C4-2B (cell line): ENCODE results near the gene OGDHL.

ENCODE experiments used
- ZFX ChIP-seq: fragments of 450-650 bp; IDR thresholded peaks from 2 replicates; pipeline ENCODE4 v1.6.1; 2017
- TF ChIP-seq, protein P1 (sequence below): fragments of 450-650 bp; conservative IDR thresholded peaks from 2 replicates; pipeline ENCODE4 v1.5.1; 2017; ENCODE audit warnings: mild to moderate bottlenecking

DNA sequence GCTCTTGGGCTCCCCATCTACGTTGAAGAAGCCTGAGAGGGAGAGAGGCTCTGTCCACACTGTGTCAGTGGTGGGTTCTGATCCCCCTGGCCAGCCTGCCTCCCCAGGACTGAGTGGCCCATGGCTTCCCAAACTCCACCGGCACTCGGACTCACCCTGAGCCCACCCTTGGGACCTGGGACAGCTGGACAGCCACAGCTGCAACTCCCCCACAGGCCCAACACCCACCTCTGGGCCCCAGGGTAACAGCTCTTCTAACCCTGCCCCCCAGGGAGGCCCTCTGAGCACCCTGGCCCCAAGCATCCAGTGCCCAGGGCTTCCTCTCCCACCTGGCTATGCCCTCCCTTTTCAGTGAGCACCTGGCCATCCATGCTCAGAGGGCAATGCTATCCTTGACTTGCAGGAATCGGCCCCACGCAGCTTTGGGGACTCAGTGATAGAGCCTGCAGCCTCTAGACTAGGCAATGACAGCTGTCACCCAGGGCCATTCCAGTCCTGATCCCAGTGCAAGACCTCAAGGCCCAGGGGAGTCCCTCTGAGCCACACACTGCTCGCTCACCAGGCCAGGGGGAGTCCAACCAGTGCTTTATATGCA is 17.9 kb downstream of the OGDHL start:
- no peak for TF ChIP-seq ZFX
- TF ChIP-seq, protein P1, sequence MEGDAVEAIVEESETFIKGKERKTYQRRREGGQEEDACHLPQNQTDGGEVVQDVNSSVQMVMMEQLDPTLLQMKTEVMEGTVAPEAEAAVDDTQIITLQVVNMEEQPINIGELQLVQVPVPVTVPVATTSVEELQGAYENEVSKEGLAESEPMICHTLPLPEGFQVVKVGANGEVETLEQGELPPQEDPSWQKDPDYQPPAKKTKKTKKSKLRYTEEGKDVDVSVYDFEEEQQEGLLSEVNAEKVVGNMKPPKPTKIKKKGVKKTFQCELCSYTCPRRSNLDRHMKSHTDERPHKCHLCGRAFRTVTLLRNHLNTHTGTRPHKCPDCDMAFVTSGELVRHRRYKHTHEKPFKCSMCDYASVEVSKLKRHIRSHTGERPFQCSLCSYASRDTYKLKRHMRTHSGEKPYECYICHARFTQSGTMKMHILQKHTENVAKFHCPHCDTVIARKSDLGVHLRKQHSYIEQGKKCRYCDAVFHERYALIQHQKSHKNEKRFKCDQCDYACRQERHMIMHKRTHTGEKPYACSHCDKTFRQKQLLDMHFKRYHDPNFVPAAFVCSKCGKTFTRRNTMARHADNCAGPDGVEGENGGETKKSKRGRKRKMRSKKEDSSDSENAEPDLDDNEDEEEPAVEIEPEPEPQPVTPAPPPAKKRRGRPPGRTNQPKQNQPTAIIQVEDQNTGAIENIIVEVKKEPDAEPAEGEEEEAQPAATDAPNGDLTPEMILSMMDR = no peak
